Stimulated activated CD8-positive, alpha-beta memory T cell treated with anti-CD3 and anti-CD28 coated beads, Interleukin-2, amount 100 ng/mL, for 1 hour (primary cell): ENCODE measurements around the gene ETFA.

Source experiments
- DNase-seq, 2 donors: peaks; one replicate each; pipeline ENCODE4 v3.0.0-alpha.2; 2020; ENCODE audit warnings: low read depth in 2 of 2

The ETFA gene

GRCh38 chr15:76340198-76340802, 29.0 kb upstream of the ETFA start:
- no peak for DNase-seq

- no peak for DNase-seq
These were observed 28.3 kb upstream of the ETFA start for GRCh38 chr15:76339305-76340197.

- DNase-seq = no peak
These were observed 27.4 kb upstream of the ETFA start for GRCh38 chr15:76338486-76339304.

GRCh38 chr15:76337696-76338485, 26.6 kb upstream of the ETFA start:
- no peak for DNase-seq

- no peak for DNase-seq
These were observed 25.9 kb upstream of the ETFA start for GRCh38 chr15:76337059-76337695.

- DNase-seq = no peak
These were observed 25.2 kb upstream of the ETFA start, which contains the start of gene ISL2 for GRCh38 chr15:76336254-76337058. TSS of gene ISL2 (plus strand) at chr15:76336773. CDS start at chr15:76336884, 111 bp downstream.

GRCh38 chr15:76335307-76336253, 24.3 kb upstream of the ETFA start:
- DNase-seq = no peak

GRCh38 chr15:76334438-76335306, 23.4 kb upstream of the ETFA start:
- DNase-seq = no peak

- DNase-seq = no peak
These were observed 22.6 kb upstream of the ETFA start for GRCh38 chr15:76333720-76334437.

- DNase-seq = no peak
These were observed 22.0 kb upstream of the ETFA start for GRCh38 chr15:76333309-76333708.

GRCh38 chr15:76332796-76333195, 21.5 kb upstream of the ETFA start:
- no peak for DNase-seq

GRCh38 chr15:76330080-76330680, 18.9 kb upstream of the ETFA start:
- no peak for DNase-seq

GRCh38 chr15:76328958-76329357, 17.7 kb upstream of the ETFA start:
- no peak for DNase-seq

GRCh38 chr15:76328106-76328696, 16.9 kb upstream of the ETFA start:
- no peak for DNase-seq

GRCh38 chr15:76327191-76328105, 16.2 kb upstream of the ETFA start:
- DNase-seq = no peak
